Left lung (tissue), 10 donors: ENCODE data around the gene NEGR1. TPM values are rescaled to one million over a fixed set of nuclear protein-coding genes. Genes with fewer than 3 reads are reported as not detected.

Source experiments
- ATAC-seq: fragments of 200-7000 bp; cut with Tn5 transposase; one replicate; pipeline ENCODE4 v1.9.1; 2020; ENCODE audit warnings: moderate library complexity
- DNase-seq, 4 donors: peaks; one replicate each; pipeline ENCODE4 v3.0.0-alpha.2; 2013 to 2020
- H3K27ac ChIP-seq, 2 donors: fragments of 200-600 bp; sonication (generic) in 1 of 2; one replicate each; pipeline versions ENCODE4 v1.5.0 to v1.8.0; 2020 to 2021
- H3K27me3 ChIP-seq, 2 donors: fragments of 200-600 bp; sonication (generic) in 1 of 2; one replicate each; pipeline versions ENCODE4 v1.5.0 to v1.8.0; 2020 to 2021
- H3K36me3 ChIP-seq, 2 donors: fragments of 200-600 bp; sonication (generic) in 1 of 2; one replicate each; pipeline versions ENCODE4 v1.5.0 to v1.8.0; 2020 to 2021
- H3K4me1 ChIP-seq, 2 donors: fragments of 200-600 bp; one replicate each; pipeline ENCODE4 v1.8.0; 2021
- H3K4me3 ChIP-seq, 2 donors: fragments of 200-600 bp; sonication (generic) in 1 of 2; one replicate each; pipeline versions ENCODE4 v1.5.0 to v1.8.0; 2020 to 2021; ENCODE audit warnings: mild to moderate bottlenecking in 1 of 2
- H3K9me3 ChIP-seq, 2 donors: fragments of 200-600 bp; sonication (generic) in 1 of 2; one replicate each; pipeline versions ENCODE4 v1.5.0 to v1.8.0; 2020 to 2021
- CTCF ChIP-seq, 2 donors: fragments of 200-600 bp; sonication (generic) in 1 of 2; IDR thresholded peaks; one replicate each; pipeline versions ENCODE4 v1.5.0 to v1.8.0; 2021; ENCODE audit warnings: antibody characterized with exemption in 2 of 2
- intact Hi-C, 2 donors: fragments of 100-400 bp; cut with DNase I; formaldehyde crosslinking; loops; one replicate each; pipeline versions ENCODE4 v1.11.2 to v1.14.2; 2022
- polyA plus RNA-seq, 6 donors: library from polyadenylated mRNA; unstranded; fragments of 120-200 nt; gene quantifications; one replicate each; pipeline ENCODE4 v1.2.1, GENCODE V29; 2013; ENCODE audit not compliant: insufficient read length in 6 of 6
- total RNA-seq, 2 donors: library from RNA; stranded (reverse); fragmentation: NEBNext Ultra II Directional; extraction: Animal tissue kit (Norgen Biotek cat#: 25700); gene quantifications; one replicate each; pipeline ENCODE4 v1.2.1, GENCODE V29; 2021
- donor health status: DM: no; HTN: yes; CAD: no.
- donor health status: DM: no; HTN: no; CAD: no.

The NEGR1 gene
- total and polyA plus RNA-seq, 8 donors, result 2.4 to 5.7 (median 3.5) TPM

DNA sequence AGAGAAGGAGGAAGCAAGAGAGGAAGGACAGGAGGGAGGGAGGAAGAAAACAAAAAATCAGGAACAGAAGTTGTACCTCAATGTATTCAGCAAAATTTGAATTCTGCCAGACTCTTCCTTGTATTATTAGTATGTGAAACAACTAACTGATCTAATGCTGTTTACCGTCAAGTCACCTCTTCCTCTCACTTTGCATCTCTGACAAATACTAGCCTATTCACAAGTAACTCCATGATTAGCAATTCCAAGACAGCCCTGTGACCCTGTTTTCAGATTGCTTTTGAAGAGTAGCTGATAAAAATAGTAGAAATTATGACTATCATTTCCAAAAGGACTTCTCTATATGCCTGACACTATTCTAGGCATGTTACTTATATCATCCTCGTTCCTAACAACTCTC is 445.4 kb downstream of the NEGR1 start:
- TF ChIP-seq CTCF (IDR thresholded peaks at IDR 0.05), result no peak
- no peak for ATAC-seq
- DNase-seq, result no peak
- Histone ChIP-seq H3K4me1 (no peaks in the 10 kb centered on the region), H3K27me3 (no peaks in the 10 kb centered on the region), H3K9me3 (no peaks in the 10 kb centered on the region), H3K36me3 (no peaks in the 10 kb centered on the region), H3K27ac (no peak overlapping the region), H3K4me3 (no peak overlapping the region)
- intact Hi-C loops, result no loop called here

GRCh38 chr1:71835442-71835813 is 446.9 kb downstream of the NEGR1 start:
- no peak for DNase-seq
- ATAC-seq, result no peak

DNA sequence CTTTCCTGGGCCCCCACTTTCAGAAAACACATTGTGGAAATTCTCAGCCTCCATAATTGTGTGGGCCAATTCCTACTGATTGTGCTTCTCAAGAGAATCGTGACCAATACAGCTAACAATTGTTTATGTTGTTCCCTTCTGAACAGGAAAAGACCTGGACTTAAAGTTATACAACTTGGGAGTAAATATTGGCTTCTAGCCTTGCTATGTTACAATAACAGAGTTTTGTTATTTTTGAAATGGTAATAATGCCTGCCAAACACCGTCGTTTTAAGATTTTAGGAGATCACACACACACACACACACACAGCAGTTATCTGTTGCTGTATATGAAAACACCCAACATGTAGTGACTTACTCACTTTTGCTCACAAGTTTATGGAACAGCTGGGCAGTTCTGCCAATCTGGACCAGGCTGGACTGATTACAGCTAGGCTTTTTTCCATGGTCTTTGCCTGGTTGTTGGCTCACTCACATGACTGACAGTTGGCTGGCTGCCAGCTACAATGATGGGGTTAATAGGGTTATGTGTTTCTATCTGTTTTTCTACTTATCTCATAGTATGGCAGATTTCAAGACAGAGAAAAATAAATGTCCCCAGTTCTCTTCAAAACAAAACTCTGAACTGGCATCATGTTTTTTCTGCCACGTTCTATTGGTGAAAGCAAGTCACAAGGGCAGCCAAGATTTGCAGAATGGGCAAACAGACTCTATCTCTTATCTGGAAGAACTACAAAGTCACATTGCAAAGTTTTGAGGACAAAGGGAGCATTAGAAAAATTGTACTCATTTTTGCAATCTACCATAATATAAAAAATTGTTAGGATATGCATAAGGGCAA is 447.5 kb downstream of the NEGR1 start:
- H3K4me1 ChIP-seq, result no peaks in the 10 kb centered on the region
- no peaks in the 10 kb centered on the region for H3K9me3 ChIP-seq
- H3K4me3 ChIP-seq, result no peak overlapping the region
- no peak for TF ChIP-seq CTCF (IDR thresholded peaks at IDR 0.05)
- H3K27me3 ChIP-seq, result no peaks in the 10 kb centered on the region
- ATAC-seq (no peak), DNase-seq (no peak)
- no peak overlapping the region for H3K27ac ChIP-seq
- intact Hi-C loops, result no loop called here
- no peaks in the 10 kb centered on the region for H3K36me3 ChIP-seq

More at GRCh38 chr1:71835442-71835813, 446.9 kb downstream of the NEGR1 start:
- TF ChIP-seq CTCF (IDR thresholded peaks at IDR 0.05), result no peak
- H3K9me3 ChIP-seq, result no peaks in the 10 kb centered on the region
- no peaks in the 10 kb centered on the region for H3K4me1 ChIP-seq
- no peaks in the 10 kb centered on the region for H3K36me3 ChIP-seq
- H3K27ac ChIP-seq, result no peak overlapping the region
- no peaks in the 10 kb centered on the region for H3K27me3 ChIP-seq
- intact Hi-C loops, result no loop called here
- H3K4me3 ChIP-seq, result no peak overlapping the region

DNA sequence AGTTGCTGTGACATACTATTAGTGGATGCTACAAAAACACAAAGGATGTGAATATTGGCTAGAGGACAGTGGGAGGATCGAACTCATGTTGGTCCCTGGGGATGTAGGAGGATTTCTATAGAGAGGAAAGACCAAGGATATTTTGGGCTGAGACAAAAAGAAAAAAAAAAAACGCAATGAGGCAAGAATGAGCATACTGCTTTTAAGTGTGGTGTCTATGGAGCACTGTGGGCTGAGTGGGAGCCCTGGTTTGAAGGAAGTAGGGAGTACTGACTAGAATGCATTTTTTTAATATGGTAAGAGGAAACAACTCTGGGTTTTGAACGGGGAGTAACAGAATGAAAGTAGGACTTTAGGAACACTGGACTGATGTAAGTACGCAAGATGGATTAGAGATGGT is 450.7 kb downstream of the NEGR1 start:
- Histone ChIP-seq H3K4me3 (no peak overlapping the region), H3K9me3 (no peaks in the 10 kb centered on the region), H3K27ac (no peak overlapping the region), H3K4me1 (no peaks in the 10 kb centered on the region), H3K27me3 (no peaks in the 10 kb centered on the region), H3K36me3 (no peaks in the 10 kb centered on the region)
- DNase-seq, result no peak
- TF ChIP-seq CTCF (IDR thresholded peaks at IDR 0.05), result no peak
- intact Hi-C loops, result no loop called here
- ATAC-seq, result no peak

- ATAC-seq (no peak), DNase-seq (no peak)
- Histone ChIP-seq H3K9me3 (no peaks in the 10 kb centered on the region), H3K4me3 (no peak overlapping the region), H3K27ac (no peak overlapping the region), H3K27me3 (no peaks in the 10 kb centered on the region), H3K4me1 (no peaks in the 10 kb centered on the region), H3K36me3 (no peaks in the 10 kb centered on the region)
- intact Hi-C loops, result no loop called here
- no peak for TF ChIP-seq CTCF (IDR thresholded peaks at IDR 0.05)
Observed at GRCh38 chr1:71829346-71829745, 453.0 kb downstream of the NEGR1 start.
